K562 (cell line): ENCODE measurements around the gene IL1F10. TPM values are rescaled to one million over a fixed set of nuclear protein-coding genes. Genes with fewer than 3 reads are reported as not detected.
A peak's percentile ranks its signal among the peaks of the same experiment; 100 is the strongest.

Experiments
- ATAC-seq: fragments of 200-7000 bp; cut with Tn5 transposase; 3 replicates; pipeline ENCODE4 v1.9.1; 2020; ENCODE audit warnings: moderate library complexity
- BruUV-seq: library from RNA; stranded (reverse); fragments of 400-500 nt; replicated peaks from 2 replicates; lab custom pipeline; 2021; lab: Mats Ljungman, UMichigan
- CTCF ChIA-PET: fragments of 300-600 bp; formaldehyde crosslinking; extraction: SDS; loops from one replicate; lab custom pipeline; 2021; ENCODE audit warnings: low intra/inter-chr PET ratio; lab: Yijun Ruan, JAX
- POLR2A ChIA-PET: fragments of 300-600, 350-650 bp; sonication (Branson Sonifier 250); formaldehyde crosslinking; extraction: SDS; loops from one replicate; lab custom pipeline; 2021; ENCODE audit warnings: antibody characterized with exemption, inconsistent platforms; lab: Yijun Ruan, JAX
- DNase-seq, 4 experiments: peaks; one replicate each; pipeline versions ENCODE4 v3.0.0 to v3.0.0-alpha.2; 2011 to 2018; ENCODE audit warnings: low spot score in 3 of 4, mixed read lengths in 3 of 4; ENCODE audit errors: extremely low read depth in 1 of 4
- FAIRE-seq: peaks from 2 replicates; lab custom pipeline; 2011; peaks lifted over from hg19 to GRCh38; lab: Jason Lieb, UNC
- H2AFZ ChIP-seq: 2 replicates; pipeline ENCODE4 v1.6.0; 2011; ENCODE audit warnings: low read depth, low read length, control low read depth, inconsistent platforms
- H3K27ac ChIP-seq: fragments of 200-600 bp; 3 replicates; pipeline ENCODE4 v1.8.0; 2011; ENCODE audit warnings: low read depth, mild to moderate bottlenecking, control low read depth, inconsistent platforms, low read length, moderate library complexity, mixed read lengths; ENCODE audit errors: extremely low read depth
- H3K27me3 ChIP-seq, 2 experiments: fragments of 300-600 bp in 1 of 2; 2 replicates in 1 of 2; 3 replicates in 1 of 2; pipeline versions ENCODE4 v1.6.0 to v1.8.0; 2011; ENCODE audit warnings: inconsistent platforms in 2 of 2, low read length in 2 of 2, mild to moderate bottlenecking in 1 of 2, mixed read lengths in 1 of 2, moderate library complexity in 1 of 2; ENCODE audit not compliant: control insufficient read depth in 2 of 2, insufficient read depth in 2 of 2
- H3K36me3 ChIP-seq: fragments of 300-600 bp; 3 replicates; pipeline ENCODE4 v1.8.0; 2011; ENCODE audit warnings: mild to moderate bottlenecking, low read length, inconsistent platforms; ENCODE audit not compliant: control insufficient read depth, insufficient read depth
- H3K4me1 ChIP-seq, 2 experiments: fragments of 200-600 bp in 1 of 2; replicated peaks in 1 of 2; 2 replicates in 1 of 2; 3 replicates in 1 of 2; pipeline versions ENCODE4 v1.5.1 to v1.8.0; 2011; ENCODE audit warnings: inconsistent platforms in 2 of 2, low read length in 2 of 2, mild to moderate bottlenecking in 1 of 2, mixed read lengths in 1 of 2, moderate library complexity in 1 of 2; ENCODE audit not compliant: control insufficient read depth in 2 of 2, insufficient read depth in 2 of 2
- H3K4me2 ChIP-seq: 2 replicates; pipeline ENCODE4 v1.6.1; 2011; ENCODE audit warnings: low read length, control low read depth, inconsistent platforms, mixed read lengths; ENCODE audit not compliant: insufficient read depth
- H3K4me3 ChIP-seq: fragments of 200-600 bp; sonication (generic), shearing (Covaris generic); 2 replicates; pipeline ENCODE4 v1.5.1; 2016; ENCODE audit warnings: control low read depth, inconsistent platforms
- H3K79me2 ChIP-seq: fragments of 200-600 bp; 3 replicates; pipeline ENCODE4 v1.8.0; 2011; ENCODE audit warnings: low read length, inconsistent platforms; ENCODE audit not compliant: control insufficient read depth, insufficient read depth
- H3K9ac ChIP-seq, 2 experiments: 2 replicates each; pipeline versions ENCODE4 v1.6.0 to v1.6.1; 2011; ENCODE audit warnings: low read depth in 2 of 2, low read length in 2 of 2, control low read depth in 1 of 2, inconsistent platforms in 1 of 2, mild to moderate bottlenecking in 1 of 2, mixed read lengths in 1 of 2; ENCODE audit not compliant: insufficient read depth in 1 of 2
- H3K9me1 ChIP-seq: one replicate; pipeline ENCODE4 v1.6.0; 2011; ENCODE audit warnings: inconsistent platforms, mild to moderate bottlenecking, low read length, moderate library complexity; ENCODE audit not compliant: control insufficient read depth, insufficient read depth
- H3K9me3 ChIP-seq: replicated peaks from 2 replicates; pipeline ENCODE4 v1.5.1; 2011; ENCODE audit warnings: low read depth, low read length, inconsistent platforms; ENCODE audit not compliant: control insufficient read depth, insufficient read depth
- H4K20me1 ChIP-seq: replicated peaks from 2 replicates; pipeline ENCODE4 v1.6.1; 2011; ENCODE audit warnings: low read length, inconsistent platforms, mixed read lengths; ENCODE audit not compliant: control insufficient read depth, insufficient read depth
- C11orf30 ChIP-seq: fragments of 450-650 bp; IDR thresholded peaks from 2 replicates; pipeline ENCODE4 v1.6.1; 2016; ENCODE audit warnings: low read depth, mild to moderate bottlenecking
- FOSL1 ChIP-seq: fragments of 200-800 bp; sonication (Bioruptor generic); conservative IDR thresholded peaks from 2 replicates; pipeline ENCODE4 v1.6.1; 2016; ENCODE audit warnings: missing genetic modification characterization, missing compliant biosample characterization
- KHSRP ChIP-seq: fragments of 450-650 bp; IDR thresholded peaks from 2 replicates; pipeline ENCODE4 v1.6.1; 2017
- MAFF ChIP-seq: IDR thresholded peaks from 2 replicates; pipeline ENCODE4 v1.6.1; 2012; ENCODE audit warnings: low read length, improper control_type of control experiment
- MAFG ChIP-seq: fragments of 450-650 bp; conservative IDR thresholded peaks from 2 replicates; pipeline ENCODE4 v1.6.1; 2016; ENCODE audit warnings: missing genetic modification characterization, missing compliant biosample characterization
- MAFK ChIP-seq: IDR thresholded peaks from 2 replicates; pipeline ENCODE4 v1.6.1; 2011; ENCODE audit warnings: low read length, improper control_type of control experiment
- NFIX ChIP-seq: fragments of 250-450 bp; sonication (Bioruptor Pico); IDR thresholded peaks from 2 replicates; pipeline ENCODE4 v1.4.0; 2020; ENCODE audit warnings: low read depth, mild to moderate bottlenecking, moderate library complexity
- ZNF316 ChIP-seq: fragments of 450-650 bp; IDR thresholded peaks from 2 replicates; pipeline ENCODE4 v1.6.1; 2016
- WGBS: fragments of 100-300 bp; shearing (Covaris generic); methylation state at CpG from one replicate; pipeline ENCODE4 v1.1.6; 2016; ENCODE audit warnings: low coverage, mixed read lengths; ENCODE audit not compliant: insufficient coverage; ENCODE audit errors: missing lambda C conversion rate; 5-methylcytosine and 5-hydroxymethylcytosine counted together
- in situ Hi-C: fragments of 300-500 bp; cut with MboI; formaldehyde crosslinking; loops from 4 replicates; pipeline ENCODE4 v1.15.0; 2018; ENCODE audit warnings: inconsistent platforms, mixed read lengths
- intact Hi-C: fragments of 100-400 bp; cut with micrococcal nuclease; formaldehyde crosslinking; loops from 2 replicates; pipeline ENCODE4 v1.14.2; 2022
- polyA plus RNA-seq, 8 experiments: library from polyadenylated mRNA; depleted of rRNA in 4 of 8; stranded (reverse) in 5 of 8; unstranded in 3 of 8; fragments of >200 nt; fragmentation: Nextera tagmentation in 2 of 8; fragmentation: Illumina TruSeq in 1 of 8; extraction: Ambion mirVana in 2 of 8; extraction: Trizol in 1 of 8; gene quantifications; 2 replicates each; pipeline versions ENCODE4 v1.2.1 to v1.2.3, GENCODE V29; 2011 to 2014; ENCODE audit warnings: inconsistent platforms in 1 of 8, missing spikeins in 1 of 8
- total RNA-seq, 7 experiments: library from RNA; depleted of rRNA in 6 of 7; stranded (reverse); fragments of >200 nt in 6 of 7; fragmentation: Illumina TruSeq in 2 of 7; extraction: Trizol in 2 of 7; gene quantifications; 2 replicates each; pipeline versions ENCODE4 v1.2.1 to v1.2.3, GENCODE V29; 2011 to 2021; ENCODE audit warnings: low replicate concordance in 1 of 7
- TF ChIP-seq, protein P1 (sequence below): fragments of 450-650 bp; IDR thresholded peaks from 2 replicates; pipeline ENCODE4 v1.6.1; 2017; ENCODE audit warnings: antibody characterized with exemption
- TF ChIP-seq, protein P2 (sequence below): sonication (generic); formaldehyde crosslinking; IDR thresholded peaks from 2 replicates; pipeline ENCODE4 v1.8.0; 2022; ENCODE audit warnings: mild to moderate bottlenecking, missing genetic modification reagents

The IL1F10 gene
- total and polyA plus RNA-seq, 9 of the 15 experiments (the other 6 are each of a cell fraction or from before 2014, with no cell fraction given): not detected

DNA sequence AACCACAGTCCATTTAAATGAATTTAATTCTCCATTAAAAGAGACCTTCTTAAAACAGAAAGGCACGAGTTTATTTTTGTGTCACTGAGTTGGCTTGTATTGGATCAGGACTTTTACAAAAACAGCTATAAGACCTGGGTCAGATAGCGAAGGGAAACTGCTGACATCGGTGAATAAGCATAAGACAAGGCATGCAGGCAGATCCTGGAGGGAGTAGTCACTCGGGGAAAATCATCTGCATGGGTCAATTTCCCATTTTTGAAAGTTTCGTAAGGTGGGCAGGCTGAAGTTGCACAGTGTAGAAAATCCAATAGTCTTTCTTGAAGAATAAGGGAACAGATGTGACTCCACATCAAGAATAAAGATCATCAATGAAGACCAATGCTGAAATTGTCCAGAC, 28.1 kb upstream of the IL1F10 start:
- Histone ChIP-seq H3K27me3 (no peaks in the 10 kb centered on the region), H3K4me3 (no peak overlapping the region), H3K79me2 (no peaks in the 10 kb centered on the region), H3K27ac (no peak overlapping the region), H3K4me2 (no peak overlapping the region), H3K9me1 (no peaks in the 10 kb centered on the region), H3K4me1 (peaks cover 0 to under 1% of the 10 kb centered on the region in 2 experiments; a peak in 2 of 5 replicates), H3K9me3 (no peaks in the 10 kb centered on the region), H3K36me3 (no peaks in the 10 kb centered on the region), H3K9ac (no peak overlapping the region), H4K20me1 (no peaks in the 10 kb centered on the region), H2AFZ (no peak overlapping the region)
- in situ Hi-C loops: no loop called here
- 8% methylated on average over 5 of the region's 5 CpGs for whole genome bisulfite sequencing
- TF ChIP-seq MAFF (peak; percentile 65), C11orf30 (peak; percentile 84), ZNF316 (peak; percentile 84), FOSL1 (0 out of 2 replicates have a peak, but pooled peaks have one; percentile 21), NFIX (CRISPR knock-in tag) (no peak), KHSRP (no peak), MAFK (peak; percentile 63), MAFG (tag) (peak; percentile 91)
- TF ChIP-seq, protein P1, sequence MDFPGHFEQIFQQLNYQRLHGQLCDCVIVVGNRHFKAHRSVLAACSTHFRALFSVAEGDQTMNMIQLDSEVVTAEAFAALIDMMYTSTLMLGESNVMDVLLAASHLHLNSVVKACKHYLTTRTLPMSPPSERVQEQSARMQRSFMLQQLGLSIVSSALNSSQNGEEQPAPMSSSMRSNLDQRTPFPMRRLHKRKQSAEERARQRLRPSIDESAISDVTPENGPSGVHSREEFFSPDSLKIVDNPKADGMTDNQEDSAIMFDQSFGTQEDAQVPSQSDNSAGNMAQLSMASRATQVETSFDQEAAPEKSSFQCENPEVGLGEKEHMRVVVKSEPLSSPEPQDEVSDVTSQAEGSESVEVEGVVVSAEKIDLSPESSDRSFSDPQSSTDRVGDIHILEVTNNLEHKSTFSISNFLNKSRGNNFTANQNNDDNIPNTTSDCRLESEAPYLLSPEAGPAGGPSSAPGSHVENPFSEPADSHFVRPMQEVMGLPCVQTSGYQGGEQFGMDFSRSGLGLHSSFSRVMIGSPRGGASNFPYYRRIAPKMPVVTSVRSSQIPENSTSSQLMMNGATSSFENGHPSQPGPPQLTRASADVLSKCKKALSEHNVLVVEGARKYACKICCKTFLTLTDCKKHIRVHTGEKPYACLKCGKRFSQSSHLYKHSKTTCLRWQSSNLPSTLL: no peak
- TF ChIP-seq, protein P2, sequence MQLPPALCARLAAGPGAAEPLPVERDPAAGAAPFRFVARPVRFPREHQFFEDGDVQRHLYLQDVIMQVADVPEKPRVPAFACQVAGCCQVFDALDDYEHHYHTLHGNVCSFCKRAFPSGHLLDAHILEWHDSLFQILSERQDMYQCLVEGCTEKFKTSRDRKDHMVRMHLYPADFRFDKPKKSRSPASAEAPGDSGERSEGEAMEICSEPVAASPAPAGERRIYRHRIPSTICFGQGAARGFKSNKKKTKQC (CRISPR knock-in tag): no peak
- CTCF ChIA-PET: no interaction called here
- intact Hi-C loops: no loop called here
- ATAC-seq: no peak
- POLR2A ChIA-PET: no interaction called here
- DNase-seq: no peak
- BruUV-seq: no TSS peak
- FAIRE-seq: no peak
